Astrocyte (in vitro differentiated cells and primary cell): Measurements from ENCODE around the gene RTL1. TPM values are rescaled to one million over a fixed set of nuclear protein-coding genes. Genes with fewer than 3 reads are reported as not detected.

Experiments
- DNase-seq: peaks from one replicate; pipeline ENCODE4 v3.0.0-alpha.2; 2010; ENCODE audit warnings: low read depth
- FAIRE-seq: peaks from 2 replicates; lab custom pipeline; 2011; peaks lifted over from hg19 to GRCh38; lab: Jason Lieb, UNC
- H2AFZ ChIP-seq: 2 replicates; pipeline ENCODE4 v1.6.0; 2012; ENCODE audit warnings: low read depth, low read length, inconsistent platforms
- H3K27ac ChIP-seq: 2 replicates; pipeline ENCODE4 v1.5.1; 2011; ENCODE audit warnings: low read depth, low read length, inconsistent platforms
- H3K27me3 ChIP-seq: 2 replicates; pipeline ENCODE4 v1.6.0; 2011; ENCODE audit warnings: low read length, inconsistent platforms; ENCODE audit not compliant: insufficient read depth
- H3K36me3 ChIP-seq: 2 replicates; pipeline ENCODE4 v1.5.1; 2011; ENCODE audit warnings: low read length, inconsistent platforms; ENCODE audit not compliant: insufficient read depth
- H3K4me1 ChIP-seq: 2 replicates; pipeline ENCODE4 v1.5.1; 2011; ENCODE audit warnings: low read length, inconsistent platforms; ENCODE audit not compliant: insufficient read depth
- H3K4me2 ChIP-seq: 2 replicates; pipeline ENCODE4 v1.6.0; 2012; ENCODE audit warnings: low read length, inconsistent platforms
- H3K4me3 ChIP-seq: 2 replicates; pipeline ENCODE4 v1.5.1; 2011; ENCODE audit warnings: low read depth, mild to moderate bottlenecking, low read length, inconsistent platforms; ENCODE audit not compliant: insufficient read depth
- H3K79me2 ChIP-seq: 2 replicates; pipeline ENCODE4 v1.6.0; 2012; ENCODE audit warnings: mild to moderate bottlenecking, low read length, inconsistent platforms; ENCODE audit not compliant: insufficient read depth
- H3K9ac ChIP-seq: 2 replicates; pipeline ENCODE4 v1.6.0; 2012; ENCODE audit warnings: mild to moderate bottlenecking, low read length, inconsistent platforms
- H3K9me3 ChIP-seq: 2 replicates; pipeline ENCODE4 v1.5.1; 2012; ENCODE audit warnings: low read depth, mild to moderate bottlenecking, low read length, inconsistent platforms; ENCODE audit not compliant: insufficient read depth
- H4K20me1 ChIP-seq: 2 replicates; pipeline ENCODE4 v1.6.0; 2012; ENCODE audit warnings: low read length, inconsistent platforms; ENCODE audit not compliant: insufficient read depth
- H3K27ac Mint-ChIP-seq: one replicate; pipeline ENCODE4 v1.8.0; 2021; ENCODE audit warnings: mild to moderate bottlenecking, mixed read lengths; ENCODE audit not compliant: unreplicated experiment
- H3K27me3 Mint-ChIP-seq: one replicate; pipeline ENCODE4 v1.8.0; 2021; ENCODE audit warnings: low read depth, mixed read lengths; ENCODE audit not compliant: unreplicated experiment
- H3K36me3 Mint-ChIP-seq: one replicate; pipeline ENCODE4 v1.8.0; 2021; ENCODE audit warnings: low read depth, mixed read lengths; ENCODE audit not compliant: unreplicated experiment
- H3K4me1 Mint-ChIP-seq: one replicate; pipeline ENCODE4 v1.8.0; 2021; ENCODE audit warnings: low read depth, mixed read lengths; ENCODE audit not compliant: unreplicated experiment
- H3K4me3 Mint-ChIP-seq: one replicate; pipeline ENCODE4 v1.8.0; 2021; ENCODE audit warnings: mild to moderate bottlenecking, moderate library complexity, mixed read lengths; ENCODE audit not compliant: unreplicated experiment
- H3K9me3 Mint-ChIP-seq: one replicate; pipeline ENCODE4 v1.8.0; 2021; ENCODE audit warnings: mild to moderate bottlenecking, mixed read lengths; ENCODE audit not compliant: unreplicated experiment
- CTCF ChIP-seq: IDR thresholded peaks from 2 replicates; pipeline ENCODE4 v1.5.1; 2011; ENCODE audit warnings: low read depth, mild to moderate bottlenecking, inconsistent platforms, low read length, moderate library complexity; ENCODE audit not compliant: insufficient read depth
- EZH2 ChIP-seq: IDR thresholded peaks from 2 replicates; pipeline ENCODE4 v1.6.1; 2012; ENCODE audit warnings: mild to moderate bottlenecking, low read length, inconsistent platforms; ENCODE audit not compliant: insufficient read depth
- total RNA-seq: library from RNA; stranded (reverse); gene quantifications from 2 replicates; pipeline ENCODE4 v1.2.1, GENCODE V29; 2021

Gene RTL1
- total RNA-seq, 1 donor from 2014 or later: 0.18 TPM

GRCh38 chr14:100880271-100881101, 23.0 kb downstream of the RTL1 start:
- FAIRE-seq (no peak), DNase-seq (no peak)
- Histone ChIP-seq H2AFZ (no peak overlapping the region), H3K4me1 (no peaks in the 10 kb centered on the region), H3K36me3 (peaks cover 20% of the 10 kb centered on the region), H3K4me3 (no peak overlapping the region), H3K27me3 (no peaks in the 10 kb centered on the region), H3K9me3 (no peaks in the 10 kb centered on the region), H3K79me2 (peaks cover 85% of the 10 kb centered on the region), H3K4me2 (no peak overlapping the region), H3K9ac (no peak overlapping the region), H3K27ac (no peak overlapping the region), H4K20me1 (peaks cover 94% of the 10 kb centered on the region)
- TF ChIP-seq EZH2 (no peak), CTCF (no peak)
- Mint-ChIP-seq H3K4me3 (no peak overlapping the region), H3K4me1 (no peaks in the 10 kb centered on the region), H3K9me3 (peaks cover 30% of the 10 kb centered on the region), H3K36me3 (peaks cover 7% of the 10 kb centered on the region), H3K27me3 (peaks cover 41% of the 10 kb centered on the region), H3K27ac (no peak overlapping the region)

- FAIRE-seq: no peak
- no peak for DNase-seq
- no peaks in the 10 kb centered on the region for H3K9me3 ChIP-seq
- no peak overlapping the region for H3K9ac ChIP-seq
- no peak overlapping the region for H2AFZ ChIP-seq
- H3K27ac ChIP-seq: no peak overlapping the region
- H3K4me1 ChIP-seq: no peaks in the 10 kb centered on the region
- peaks cover 95% of the 10 kb centered on the region for H4K20me1 ChIP-seq
- Mint-ChIP-seq H3K4me3 (no peak overlapping the region), H3K27me3 (peaks cover 37% of the 10 kb centered on the region), H3K9me3 (peaks cover 29% of the 10 kb centered on the region), H3K36me3 (peaks cover 7% of the 10 kb centered on the region), H3K27ac (no peak overlapping the region), H3K4me1 (no peaks in the 10 kb centered on the region)
- H3K27me3 ChIP-seq: no peaks in the 10 kb centered on the region
- peaks cover 20% of the 10 kb centered on the region for H3K36me3 ChIP-seq
- peaks cover 90% of the 10 kb centered on the region for H3K79me2 ChIP-seq
- H3K4me3 ChIP-seq: no peak overlapping the region
- TF ChIP-seq EZH2: no peak
- no peak for TF ChIP-seq CTCF
- H3K4me2 ChIP-seq: no peak overlapping the region
Observed at GRCh38 chr14:100879782-100880181, 23.7 kb downstream of the RTL1 start.

GRCh38 chr14:100879194-100879593, 24.3 kb downstream of the RTL1 start:
- peaks cover 26% of the 10 kb centered on the region for H3K9me3 Mint-ChIP-seq
- Histone ChIP-seq H3K4me1 (no peaks in the 10 kb centered on the region), H3K79me2 (peaks cover 91% of the 10 kb centered on the region), H4K20me1 (peaks cover 95% of the 10 kb centered on the region), H3K9ac (no peak overlapping the region), H3K9me3 (no peaks in the 10 kb centered on the region), H3K4me2 (no peak overlapping the region), H3K36me3 (peaks cover 19% of the 10 kb centered on the region), H3K27ac (no peak overlapping the region), H2AFZ (no peak overlapping the region), H3K4me3 (no peak overlapping the region), H3K27me3 (no peaks in the 10 kb centered on the region)
- H3K4me3 Mint-ChIP-seq: no peak overlapping the region
- H3K27me3 Mint-ChIP-seq: peaks cover 32% of the 10 kb centered on the region
- FAIRE-seq (no peak), DNase-seq (no peak)
- H3K27ac Mint-ChIP-seq: no peak overlapping the region
- peaks cover 7% of the 10 kb centered on the region for H3K36me3 Mint-ChIP-seq
- H3K4me1 Mint-ChIP-seq: no peaks in the 10 kb centered on the region
- TF ChIP-seq EZH2 (no peak), CTCF (no peak)
